HepG2 (cell line): Measurements from ENCODE around the gene CTDSP2. TPM values are rescaled to one million over a fixed set of nuclear protein-coding genes. Genes with fewer than 3 reads are reported as not detected.

Source experiments
- ATAC-seq: fragments of 200-7000 bp; cut with Tn5 transposase; 3 replicates; pipeline ENCODE4 v1.9.1; 2020; ENCODE audit warnings: mild to moderate bottlenecking, moderate library complexity
- BruUV-seq: library from RNA; stranded (reverse); fragments of 400-500 nt; replicated peaks from 2 replicates; lab custom pipeline; 2021; lab: Mats Ljungman, UMichigan
- CTCF ChIA-PET: fragments of 300-600 bp; formaldehyde crosslinking; extraction: SDS; loops from one replicate; lab custom pipeline; 2021; ENCODE audit warnings: low total read pairs, inconsistent platforms, low intra/inter-chr PET ratio; lab: Yijun Ruan, JAX
- POLR2A ChIA-PET: fragments of 350-600 bp; sonication (Branson Sonifier 250); formaldehyde crosslinking; loops from one replicate; lab custom pipeline; 2020; ENCODE audit warnings: antibody characterized with exemption, inconsistent platforms; lab: Yijun Ruan, JAX
- DNase-seq: peaks from one replicate; pipeline ENCODE4 v3.0.0-alpha.2; 2015; ENCODE audit warnings: low spot score
- FAIRE-seq: peaks from 3 replicates; lab custom pipeline; 2011; peaks lifted over from hg19 to GRCh38; lab: Jason Lieb, UNC
- H2AFZ ChIP-seq: one replicate; pipeline ENCODE4 v1.6.1; 2011; ENCODE audit warnings: low read length, inconsistent platforms
- H3K27ac ChIP-seq: fragments of 300-600 bp; 3 replicates; pipeline ENCODE4 v1.8.0; 2011; ENCODE audit warnings: mixed run types, mild to moderate bottlenecking, mixed read lengths, low read length, inconsistent platforms; ENCODE audit not compliant: insufficient read depth; ENCODE audit errors: extremely low read length
- H3K27me3 ChIP-seq, 2 experiments: fragments of 200-600 bp in 1 of 2; 2 replicates in 1 of 2; 3 replicates in 1 of 2; pipeline versions ENCODE4 v1.6.0 to v1.8.0; 2011; ENCODE audit warnings: low read length in 2 of 2, mild to moderate bottlenecking in 2 of 2, moderate library complexity in 2 of 2, inconsistent platforms in 1 of 2; ENCODE audit not compliant: insufficient read depth in 2 of 2, control insufficient read depth in 1 of 2
- H3K36me3 ChIP-seq, 2 experiments: fragments of 200-600 bp in 1 of 2; replicated peaks in 1 of 2; 2 replicates in 1 of 2; 3 replicates in 1 of 2; pipeline versions ENCODE4 v1.5.1 to v1.8.0; 2011; ENCODE audit warnings: low read length in 2 of 2, inconsistent platforms in 1 of 2; ENCODE audit not compliant: insufficient read depth in 2 of 2, control insufficient read depth in 1 of 2
- H3K4me1 ChIP-seq: 2 replicates; pipeline ENCODE4 v1.5.1; 2012; ENCODE audit warnings: low read length, inconsistent platforms; ENCODE audit not compliant: insufficient read depth
- H3K4me2 ChIP-seq: 2 replicates; pipeline ENCODE4 v1.6.0; 2011; ENCODE audit warnings: low read depth, low read length, inconsistent platforms
- H3K4me3 ChIP-seq, 3 experiments: fragments of 200-600 bp in 1 of 3; sonication (generic), shearing (Covaris generic) in 1 of 3; replicated peaks in 1 of 3; 2 replicates each; pipeline ENCODE4 v1.5.1; 2011 to 2016; ENCODE audit warnings: low read length in 3 of 3, inconsistent platforms in 2 of 3, low read depth in 2 of 3, mild to moderate bottlenecking in 2 of 3, control low read depth in 1 of 3, mixed read lengths in 1 of 3; ENCODE audit not compliant: insufficient read depth in 1 of 3
- H3K79me2 ChIP-seq: one replicate; pipeline ENCODE4 v1.6.1; 2011; ENCODE audit warnings: low read length, inconsistent platforms; ENCODE audit not compliant: insufficient read depth
- H3K9ac ChIP-seq: 2 replicates; pipeline ENCODE4 v1.6.0; 2011; ENCODE audit warnings: mild to moderate bottlenecking, low read depth, low read length, inconsistent platforms; ENCODE audit not compliant: insufficient read depth
- H3K9me3 ChIP-seq: 2 replicates; pipeline ENCODE4 v1.5.1; 2012; ENCODE audit warnings: mild to moderate bottlenecking, low read length
- H4K20me1 ChIP-seq: 2 replicates; pipeline ENCODE4 v1.6.0; 2011; ENCODE audit warnings: inconsistent platforms, mild to moderate bottlenecking, low read length, moderate library complexity; ENCODE audit not compliant: insufficient read depth
- HDAC1 ChIP-seq: sonication (generic); formaldehyde crosslinking; IDR thresholded peaks from 2 replicates; pipeline ENCODE4 v1.5.1; 2020; ENCODE audit warnings: mild to moderate bottlenecking, missing genetic modification reagents
- HES4 ChIP-seq: sonication (generic); formaldehyde crosslinking; IDR thresholded peaks from 2 replicates; pipeline ENCODE4 v1.9.0; 2021; ENCODE audit warnings: mild to moderate bottlenecking, missing genetic modification reagents, borderline replicate concordance
- HIC2 ChIP-seq: sonication (generic); formaldehyde crosslinking; IDR thresholded peaks from 2 replicates; pipeline ENCODE4 v1.9.0; 2022; ENCODE audit warnings: low read depth, missing genetic modification reagents
- MXI1 ChIP-seq: IDR thresholded peaks from 3 replicates; pipeline ENCODE4 v1.6.1; 2012; ENCODE audit warnings: low read depth, low read length, inconsistent platforms, borderline replicate concordance
- NFE2L2 ChIP-seq: fragments of 150-350 bp; IDR thresholded peaks from 2 replicates; pipeline ENCODE4 v1.6.1; 2014; ENCODE audit warnings: low read length
- PAWR ChIP-seq: sonication (generic); formaldehyde crosslinking; IDR thresholded peaks from 2 replicates; pipeline ENCODE4 v1.4.0; 2020; ENCODE audit warnings: missing genetic modification reagents, mild to moderate bottlenecking, borderline replicate concordance
- SRSF4 ChIP-seq: fragments of 200-400 bp; formaldehyde crosslinking; IDR thresholded peaks from one replicate; pipeline ENCODE4 v1.6.1; 2018; ENCODE audit warnings: mild to moderate bottlenecking, low read depth, low read length, moderate library complexity; ENCODE audit not compliant: poor library complexity, severe bottlenecking
- ZNF121 ChIP-seq: sonication (generic); formaldehyde crosslinking; IDR thresholded peaks from 2 replicates; pipeline ENCODE4 v1.5.0; 2020; ENCODE audit warnings: mild to moderate bottlenecking, missing genetic modification reagents
- ZNF781 ChIP-seq: sonication (generic); formaldehyde crosslinking; IDR thresholded peaks from 2 replicates; pipeline ENCODE4 v1.5.1; 2020; ENCODE audit warnings: borderline replicate concordance, mild to moderate bottlenecking, missing genetic modification reagents; ENCODE audit errors: not compliant biosample characterization
- ZNF83 ChIP-seq: sonication (generic); formaldehyde crosslinking; IDR thresholded peaks from 2 replicates; pipeline ENCODE4 v1.4.0; 2020; ENCODE audit warnings: missing genetic modification reagents, mild to moderate bottlenecking, borderline replicate concordance
- WGBS: methylation state at CpG from one replicate; pipeline ENCODE4 v1.1.6; 2017; ENCODE audit warnings: low lambda C conversion rate; 5-methylcytosine and 5-hydroxymethylcytosine counted together
- in situ Hi-C: cut with HindIII; loops from 2 replicates; pipeline ENCODE4 v1.10.0; 2017; ENCODE audit warnings: low pct_unique_long_range_greater_than_20kb; ENCODE audit not compliant: extremely low pct_ligation_motif_present
- intact Hi-C: fragments of 100-400 bp; cut with micrococcal nuclease; formaldehyde crosslinking; loops from one replicate; pipeline ENCODE4 v1.10.0; 2022; ENCODE audit not compliant: unreplicated experiment
- polyA plus RNA-seq, 8 experiments: library from polyadenylated mRNA; depleted of rRNA in 3 of 8; stranded (reverse) in 7 of 8; unstranded in 1 of 8; fragments of >200 nt; fragmentation: Illumina TruSeq in 4 of 8; extraction: Trizol in 4 of 8; gene quantifications; 2 replicates each; pipeline versions ENCODE4 v1.2.1 to v1.2.3, GENCODE V29; 2011 to 2016; ENCODE audit warnings: low read depth in 4 of 8, missing spikeins in 1 of 8, mixed read lengths in 1 of 8; ENCODE audit not compliant: insufficient read depth in 1 of 8
- total RNA-seq, 5 experiments: library from RNA; depleted of rRNA; stranded (reverse); fragments of >200 nt; fragmentation: Illumina TruSeq; extraction: Trizol; gene quantifications; 2 replicates each; pipeline ENCODE4 v1.2.3, GENCODE V29; 2016; ENCODE audit warnings: low read depth in 1 of 5
- TF ChIP-seq, protein P1 (sequence below): sonication (generic); formaldehyde crosslinking; IDR thresholded peaks from 2 replicates; pipeline ENCODE4 v1.5.0; 2020; ENCODE audit warnings: mild to moderate bottlenecking, missing genetic modification reagents, borderline replicate concordance

Gene CTDSP2
- total and polyA plus RNA-seq, 2 of the 13 experiments (the other 11 are each of a cell fraction or from before 2014, with no cell fraction given) = 38.1 to 82.5 TPM

DNA sequence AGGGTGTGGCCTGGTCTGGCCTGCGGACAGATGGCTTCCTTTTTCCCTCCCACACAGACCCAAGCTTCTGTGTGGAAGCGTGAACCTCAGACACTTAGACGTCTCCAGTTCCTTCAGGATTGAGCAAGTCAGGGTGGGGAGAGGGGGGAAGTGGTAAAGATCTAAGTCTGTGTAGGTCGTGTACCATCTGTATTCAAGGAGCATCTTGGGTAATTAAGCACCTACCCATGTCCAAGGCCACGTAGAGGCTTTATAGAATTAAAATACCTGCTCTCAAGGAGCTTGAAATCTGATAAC is 29.7 kb downstream of the CTDSP2 start:
- ChIA-PET POLR2A (no interaction called here), CTCF (interaction anchor here (1.1 kb wide), 1 partner anchor 89 kb away, joined by 3 read pairs; no protein-coding TSS in a partner anchor)
- no peak overlapping the region for H3K4me3 ChIP-seq
- ATAC-seq = no peak
- H2AFZ ChIP-seq = no peak overlapping the region
- H3K4me1 ChIP-seq = peaks cover 96% of the 10 kb centered on the region
- no peaks in the 10 kb centered on the region for H3K27me3 ChIP-seq
- intact Hi-C loops (no loop called here), in situ Hi-C loops (no loop called here)
- H3K9ac ChIP-seq = no peak overlapping the region
- no peak overlapping the region for H3K27ac ChIP-seq
- H3K36me3 ChIP-seq = no peaks in the 10 kb centered on the region; a peak in 1 of 5 replicates
- H3K9me3 ChIP-seq = no peaks in the 10 kb centered on the region
- 85% methylated on average over 5 of the region's 5 CpGs for WGBS
- H4K20me1 ChIP-seq = no peaks in the 10 kb centered on the region
- FAIRE-seq = no peak
- H3K4me2 ChIP-seq = no peak overlapping the region
- DNase-seq = no peak
- BruUV-seq = no TSS peak
- no peaks in the 10 kb centered on the region for H3K79me2 ChIP-seq
- no peak for TF ChIP-seq ZNF83 (CRISPR knock-in tag)
- no peak for TF ChIP-seq ZNF781 (CRISPR knock-in tag)
- no peak for TF ChIP-seq PAWR
- no peak for TF ChIP-seq SRSF4
- TF ChIP-seq, protein P1, sequence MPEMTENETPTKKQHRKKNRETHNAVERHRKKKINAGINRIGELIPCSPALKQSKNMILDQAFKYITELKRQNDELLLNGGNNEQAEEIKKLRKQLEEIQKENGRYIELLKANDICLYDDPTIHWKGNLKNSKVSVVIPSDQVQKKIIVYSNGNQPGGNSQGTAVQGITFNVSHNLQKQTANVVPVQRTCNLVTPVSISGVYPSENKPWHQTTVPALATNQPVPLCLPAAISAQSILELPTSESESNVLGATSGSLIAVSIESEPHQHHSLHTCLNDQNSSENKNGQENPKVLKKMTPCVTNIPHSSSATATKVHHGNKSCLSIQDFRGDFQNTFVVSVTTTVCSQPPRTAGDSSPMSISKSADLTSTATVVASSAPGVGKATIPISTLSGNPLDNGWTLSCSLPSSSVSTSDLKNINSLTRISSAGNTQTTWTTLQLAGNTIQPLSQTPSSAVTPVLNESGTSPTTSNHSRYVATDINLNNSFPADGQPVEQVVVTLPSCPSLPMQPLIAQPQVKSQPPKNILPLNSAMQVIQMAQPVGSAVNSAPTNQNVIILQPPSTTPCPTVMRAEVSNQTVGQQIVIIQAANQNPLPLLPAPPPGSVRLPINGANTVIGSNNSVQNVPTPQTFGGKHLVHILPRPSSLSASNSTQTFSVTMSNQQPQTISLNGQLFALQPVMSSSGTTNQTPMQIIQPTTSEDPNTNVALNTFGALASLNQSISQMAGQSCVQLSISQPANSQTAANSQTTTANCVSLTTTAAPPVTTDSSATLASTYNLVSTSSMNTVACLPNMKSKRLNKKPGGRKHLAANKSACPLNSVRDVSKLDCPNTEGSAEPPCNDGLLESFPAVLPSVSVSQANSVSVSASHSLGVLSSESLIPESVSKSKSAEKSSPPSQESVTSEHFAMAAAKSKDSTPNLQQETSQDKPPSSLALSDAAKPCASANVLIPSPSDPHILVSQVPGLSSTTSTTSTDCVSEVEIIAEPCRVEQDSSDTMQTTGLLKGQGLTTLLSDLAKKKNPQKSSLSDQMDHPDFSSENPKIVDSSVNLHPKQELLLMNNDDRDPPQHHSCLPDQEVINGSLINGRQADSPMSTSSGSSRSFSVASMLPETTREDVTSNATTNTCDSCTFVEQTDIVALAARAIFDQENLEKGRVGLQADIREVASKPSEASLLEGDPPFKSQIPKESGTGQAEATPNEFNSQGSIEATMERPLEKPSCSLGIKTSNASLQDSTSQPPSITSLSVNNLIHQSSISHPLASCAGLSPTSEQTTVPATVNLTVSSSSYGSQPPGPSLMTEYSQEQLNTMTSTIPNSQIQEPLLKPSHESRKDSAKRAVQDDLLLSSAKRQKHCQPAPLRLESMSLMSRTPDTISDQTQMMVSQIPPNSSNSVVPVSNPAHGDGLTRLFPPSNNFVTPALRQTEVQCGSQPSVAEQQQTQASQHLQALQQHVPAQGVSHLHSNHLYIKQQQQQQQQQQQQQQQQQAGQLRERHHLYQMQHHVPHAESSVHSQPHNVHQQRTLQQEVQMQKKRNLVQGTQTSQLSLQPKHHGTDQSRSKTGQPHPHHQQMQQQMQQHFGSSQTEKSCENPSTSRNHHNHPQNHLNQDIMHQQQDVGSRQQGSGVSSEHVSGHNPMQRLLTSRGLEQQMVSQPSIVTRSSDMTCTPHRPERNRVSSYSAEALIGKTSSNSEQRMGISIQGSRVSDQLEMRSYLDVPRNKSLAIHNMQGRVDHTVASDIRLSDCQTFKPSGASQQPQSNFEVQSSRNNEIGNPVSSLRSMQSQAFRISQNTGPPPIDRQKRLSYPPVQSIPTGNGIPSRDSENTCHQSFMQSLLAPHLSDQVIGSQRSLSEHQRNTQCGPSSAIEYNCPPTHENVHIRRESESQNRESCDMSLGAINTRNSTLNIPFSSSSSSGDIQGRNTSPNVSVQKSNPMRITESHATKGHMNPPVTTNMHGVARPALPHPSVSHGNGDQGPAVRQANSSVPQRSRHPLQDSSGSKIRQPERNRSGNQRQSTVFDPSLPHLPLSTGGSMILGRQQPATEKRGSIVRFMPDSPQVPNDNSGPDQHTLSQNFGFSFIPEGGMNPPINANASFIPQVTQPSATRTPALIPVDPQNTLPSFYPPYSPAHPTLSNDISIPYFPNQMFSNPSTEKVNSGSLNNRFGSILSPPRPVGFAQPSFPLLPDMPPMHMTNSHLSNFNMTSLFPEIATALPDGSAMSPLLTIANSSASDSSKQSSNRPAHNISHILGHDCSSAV (CRISPR knock-in tag) = no peak
- no peak for TF ChIP-seq HIC2
- no peak for TF ChIP-seq HDAC1 (CRISPR knock-in tag)
- TF ChIP-seq NFE2L2 = no peak
- TF ChIP-seq ZNF121 (CRISPR knock-in tag) = no peak
- no peak for TF ChIP-seq MXI1
- TF ChIP-seq HES4 = no peak
